PC-3 (cell line): ENCODE data around the gene DHX58. TPM values are rescaled to one million over a fixed set of nuclear protein-coding genes. Genes with fewer than 3 reads are reported as not detected.

Experiments used
- ATAC-seq: fragments of 200-7000 bp; cut with Tn5 transposase; 2 replicates; pipeline ENCODE4 v1.9.1; 2020; ENCODE audit warnings: mild to moderate bottlenecking, moderate library complexity
- BruUV-seq: library from RNA; stranded (reverse); fragments of 400-500 nt; replicated peaks from 2 replicates; lab custom pipeline; 2021; lab: Mats Ljungman, UMichigan
- CTCF ChIA-PET: fragments of 300-600 bp; sonication (Branson Sonifier 250); formaldehyde crosslinking; loops from one replicate; lab custom pipeline; 2022; ENCODE audit warnings: antibody characterized with exemption; lab: Charles Lee
- POLR2A ChIA-PET: fragments of 300-600 bp; sonication (Branson Sonifier 250); formaldehyde crosslinking; loops from one replicate; lab custom pipeline; 2022; ENCODE audit warnings: antibody characterized with exemption; ENCODE audit not compliant: unreplicated experiment; lab: Charles Lee
- DNase-seq: peaks from one replicate; pipeline ENCODE4 v3.0.0-alpha.2; 2015
- H2AFZ ChIP-seq: fragments of 300-600 bp; sonication (generic); 2 replicates; pipeline ENCODE4 v1.6.0; 2016; ENCODE audit warnings: antibody characterized with exemption, low read length
- H3F3A ChIP-seq: fragments of 300-600 bp; sonication (generic); one replicate; pipeline ENCODE4 v1.6.0; 2017; ENCODE audit warnings: antibody characterized with exemption, low read length, control low read depth, mild to moderate bottlenecking; ENCODE audit not compliant: unreplicated experiment
- H3K27ac ChIP-seq: fragments of 300-600 bp; sonication (generic); 2 replicates; pipeline ENCODE4 v1.5.1; 2016; ENCODE audit warnings: mild to moderate bottlenecking, low read length
- H3K27me3 ChIP-seq: fragments of 300-600 bp; sonication (generic); 2 replicates; pipeline ENCODE4 v1.6.1; 2016; ENCODE audit warnings: low read length, mixed read lengths
- H3K36me3 ChIP-seq: fragments of 300-600 bp; sonication (generic); 2 replicates; pipeline ENCODE4 v1.6.1; 2016; ENCODE audit warnings: low read depth, mixed run types, low read length, mixed read lengths
- H3K4me1 ChIP-seq: fragments of 300-600 bp; sonication (generic); 2 replicates; pipeline ENCODE4 v1.5.1; 2016; ENCODE audit warnings: low read length; ENCODE audit not compliant: insufficient read depth
- H3K4me2 ChIP-seq: fragments of 300-600 bp; sonication (generic); 2 replicates; pipeline ENCODE4 v1.6.0; 2016; ENCODE audit warnings: low read length
- H3K4me3 ChIP-seq: fragments of 300-600 bp; sonication (generic); 2 replicates; pipeline ENCODE4 v1.5.1; 2016; ENCODE audit warnings: mild to moderate bottlenecking, low read length, mixed read lengths
- H3K79me2 ChIP-seq: fragments of 300-600 bp; sonication (generic); 2 replicates; pipeline ENCODE4 v1.6.1; 2017; ENCODE audit warnings: low read length, mixed read lengths
- H3K9ac ChIP-seq: fragments of 300-600 bp; sonication (generic); 2 replicates; pipeline ENCODE4 v1.6.0; 2016; ENCODE audit warnings: mild to moderate bottlenecking, low read length
- H3K9me2 ChIP-seq: fragments of 300-600 bp; sonication (generic); replicated peaks from 2 replicates; pipeline ENCODE4 v1.6.1; 2016; ENCODE audit warnings: mixed run types, low read length, mixed read lengths
- H3K9me3 ChIP-seq: fragments of 300-600 bp; sonication (generic); 2 replicates; pipeline ENCODE4 v1.6.1; 2016; ENCODE audit warnings: low read length, mixed read lengths
- H4K20me1 ChIP-seq: fragments of 300-600 bp; sonication (generic); 2 replicates; pipeline ENCODE4 v1.6.1; 2016; ENCODE audit warnings: low read length, mixed read lengths
- CTCF ChIP-seq: fragments of 300-600 bp; sonication (generic); conservative IDR thresholded peaks from 2 replicates; pipeline ENCODE4 v1.5.1; 2017; ENCODE audit warnings: antibody characterized with exemption, low read depth, mild to moderate bottlenecking, low read length
- EZH2 ChIP-seq: fragments of 300-600 bp; sonication (generic); IDR thresholded peaks from one replicate; pipeline ENCODE4 v1.6.1; 2017; ENCODE audit warnings: antibody characterized with exemption, mild to moderate bottlenecking, low read length; ENCODE audit not compliant: unreplicated experiment
- EZH2phosphoT487 ChIP-seq: fragments of 300-600 bp; sonication (generic); IDR thresholded peaks from 2 replicates; pipeline ENCODE4 v1.6.1; 2018; ENCODE audit warnings: mild to moderate bottlenecking, antibody characterized with exemption, low read length, borderline replicate concordance
- intact Hi-C: fragments of 100-400 bp; cut with micrococcal nuclease; formaldehyde crosslinking; loops from 2 replicates; pipeline ENCODE4 v1.9.0; 2023
- total RNA-seq: library from RNA; depleted of rRNA; stranded (reverse); fragments of >200 nt; gene quantifications from 2 replicates; pipeline ENCODE4 v1.2.3, GENCODE V29; 2014

DHX58 gene
- total RNA-seq, 1 experiment from 2014 or later, result not detected

- Histone ChIP-seq H3K36me3 (no peaks in the 10 kb centered on the region), H3K27ac (no peak within 1 kb of the TSS), H3K9ac (no peak within 1 kb of the TSS), H3K9me3 (no peaks in the 10 kb centered on the region), H3K4me2 (no peak within 1 kb of the TSS), H3K79me2 (no peaks in the 10 kb centered on the region), H3F3A (no peaks in the 10 kb centered on the region), H3K4me1 (peaks cover 1% of the 10 kb centered on the region; the same call in 1 of the 2 replicates), H3K4me3 (no peak within 1 kb of the TSS), H2AFZ (no peak within 1 kb of the TSS), H4K20me1 (no peaks in the 10 kb centered on the region), H3K27me3 (no peaks in the 10 kb centered on the region), H3K9me2 (no peaks in the 10 kb centered on the region)
- TF ChIP-seq EZH2 (no peak), CTCF (no peak), EZH2phosphoT487 (no peak)
- intact Hi-C loops, result no loop called here
- no TSS peak for BruUV-seq
- ChIA-PET CTCF (no interaction called here), POLR2A (no interaction called here)
- DNase-seq, result no peak
- ATAC-seq, result no peak
Observed at GRCh38 chr17:42097691-42098631, 14.6 kb downstream of the DHX58 start, which contains the start of gene ZNF385C. Gene ZNF385C, minus strand, starts transcription at chr17:42098473. Its CDS starts 35,417 bp downstream, at chr17:42063056.

- ChIA-PET CTCF (interaction anchor here (0.6 kb wide), 2 partner anchors 24 to 481 kb away, joined by 3 to 8 read pairs; no protein-coding TSS in a partner anchor), POLR2A (no interaction called here)
- Histone ChIP-seq H3K4me2 (no peak overlapping the region), H3K27ac (no peak overlapping the region), H3K36me3 (no peaks in the 10 kb centered on the region), H3K9ac (no peak overlapping the region), H3F3A (no peaks in the 10 kb centered on the region), H3K9me3 (no peaks in the 10 kb centered on the region), H4K20me1 (no peaks in the 10 kb centered on the region), H3K79me2 (no peaks in the 10 kb centered on the region), H3K27me3 (no peaks in the 10 kb centered on the region), H3K4me3 (no peak overlapping the region), H3K9me2 (no peaks in the 10 kb centered on the region), H3K4me1 (no peaks in the 10 kb centered on the region), H2AFZ (no peak overlapping the region)
- intact Hi-C loops, result no loop called here
- no peak for ATAC-seq
- TF ChIP-seq EZH2, result no peak
- no peak for TF ChIP-seq CTCF
- no peak for TF ChIP-seq EZH2phosphoT487
- no TSS peak for BruUV-seq
- DNase-seq, result no peak
Observed at GRCh38 chr17:42096360-42097111, 16.0 kb downstream of the DHX58 start.
